Uterus (tissue), 2 donors: ENCODE measurements around the gene RNF157.
"Not testable (repeated sequence)": the region's sequence is repeated elsewhere in the genome, so short reads cannot be mapped to it uniquely, and the experiment has no call there.

Source experiments
- CTCF ChIP-seq, 4 experiments: fragments of 200-600 bp in 2 of 4; fragments of 450-650 bp in 2 of 4; sonication (generic) in 2 of 4; IDR thresholded peaks; one replicate each; pipeline ENCODE4 v1.5.1; 2016 to 2019; ENCODE audit warnings: antibody characterized with exemption in 4 of 4, mild to moderate bottlenecking in 2 of 4, moderate library complexity in 1 of 4
- POLR2A ChIP-seq, 2 donors: fragments of 450-650 bp; IDR thresholded peaks; one replicate each; pipeline ENCODE4 v1.6.1; 2016; ENCODE audit warnings: antibody characterized with exemption in 2 of 2, mild to moderate bottlenecking in 1 of 2, moderate library complexity in 1 of 2

- not testable (repeated sequence) for TF ChIP-seq CTCF, POLR2A (IDR thresholded peaks at IDR 0.05)
Observed at GRCh38 chr17:76226749-76227148, 13.5 kb downstream of the RNF157 start.
